ENCODE results near the gene KLHL26. TPM values are rescaled to one million over a fixed set of nuclear protein-coding genes. Genes with fewer than 3 reads are reported as not detected.

The KLHL26 gene
- total and polyA plus RNA-seq, 4 donors = 3.7 to 22.8 (median 14.4) TPM

Small RNA genes within 50 kb of the gene (small RNA-seq; reads per million reads assigned to genes)
- not detected for gene RN7SL155P (ENCODE audit: low replicate concordance)

Other genes starting within 250 kb of the KLHL26 start
- gene LRRC25, start 239.4 kb upstream of the KLHL26 start, total RNA-seq = 1 to 10 TPM; 1.8 to 2.4 TPM
- gene LRRC25, start 239.4 kb upstream of the KLHL26 start, polyA plus RNA-seq (ENCODE audit: insufficient read length in 2 of 2) = 1 to 10 TPM; 1.3 to 1.4 TPM
- 100 to 1,000 TPM in 1 of 2 donors, 10 to 100 TPM in 1; 33.5 to 101 TPM for gene SSBP4, start 217.6 kb upstream of the KLHL26 start, total RNA-seq
- 100 to 1,000 TPM; 154 to 166 TPM for gene SSBP4, start 217.6 kb upstream of the KLHL26 start, polyA plus RNA-seq (ENCODE audit: insufficient read length in 2 of 2)
- 10 to 100 TPM; 51.0 to 100.0 TPM for gene ISYNA1, start 198.9 kb upstream of the KLHL26 start, total RNA-seq
- gene ISYNA1, start 198.9 kb upstream of the KLHL26 start, polyA plus RNA-seq (ENCODE audit: insufficient read length in 2 of 2) = 100 to 1,000 TPM; 127 to 180 TPM
- 1 to 10 TPM; 7.4 to 7.6 TPM for gene ELL, start 115.0 kb upstream of the KLHL26 start, total RNA-seq
- 10 to 100 TPM; 10.1 to 11.6 TPM for gene ELL, start 115.0 kb upstream of the KLHL26 start, polyA plus RNA-seq (ENCODE audit: insufficient read length in 2 of 2)
- gene FKBP8, start 93.5 kb upstream of the KLHL26 start, total RNA-seq = 100 to 1,000 TPM; 115 to 196 TPM
- gene FKBP8, start 93.5 kb upstream of the KLHL26 start, polyA plus RNA-seq (ENCODE audit: insufficient read length in 2 of 2) = 100 to 1,000 TPM; 354 to 364 TPM
- 10 to 100 TPM; 28.0 to 51.1 TPM for gene KXD1, start 79.2 kb upstream of the KLHL26 start, total RNA-seq
- gene KXD1, start 79.2 kb upstream of the KLHL26 start, polyA plus RNA-seq (ENCODE audit: insufficient read length in 2 of 2) = 10 to 100 TPM; 70.2 to 76.0 TPM
- gene UBA52, start 65.2 kb upstream of the KLHL26 start, total RNA-seq = 100 to 1,000 TPM; 660 to 956 TPM
- 100 to 1,000 TPM; 638 to 717 TPM for gene UBA52, start 65.2 kb upstream of the KLHL26 start, polyA plus RNA-seq (ENCODE audit: insufficient read length in 2 of 2)
- gene REX1BD, start 48.2 kb upstream of the KLHL26 start, total RNA-seq = 10 to 100 TPM; 23.7 to 84.5 TPM
- gene REX1BD, start 48.2 kb upstream of the KLHL26 start, polyA plus RNA-seq (ENCODE audit: insufficient read length in 2 of 2) = 10 to 100 TPM; 70.7 to 71.7 TPM
- gene CRLF1, start 30.2 kb upstream of the KLHL26 start, total RNA-seq = 10 to 100 TPM in 1 of 2 donors, 1 to 10 TPM in 1; 3.1 to 13.8 TPM
- 10 to 100 TPM; 14.1 to 27.2 TPM for gene CRLF1, start 30.2 kb upstream of the KLHL26 start, polyA plus RNA-seq (ENCODE audit: insufficient read length in 2 of 2)
- 10 to 100 TPM; 21.4 to 64.1 TPM for gene TMEM59L, start 24.2 kb upstream of the KLHL26 start, total RNA-seq
- 100 to 1,000 TPM; 307 to 353 TPM for gene TMEM59L, start 24.2 kb upstream of the KLHL26 start, polyA plus RNA-seq (ENCODE audit: insufficient read length in 2 of 2)
- 1 to 10 TPM; 5.6 to 7.8 TPM for gene CRTC1, start 46.7 kb downstream of the KLHL26 start, total RNA-seq
- gene CRTC1, start 46.7 kb downstream of the KLHL26 start, polyA plus RNA-seq (ENCODE audit: insufficient read length in 2 of 2) = 10 to 100 TPM; 44.7 to 45.3 TPM
- gene COMP, start 154.3 kb downstream of the KLHL26 start, total RNA-seq = under 1 TPM in 1 of 2 donors, not detected in 1; 0.40 TPM
- gene COMP, start 154.3 kb downstream of the KLHL26 start, polyA plus RNA-seq (ENCODE audit: insufficient read length in 2 of 2) = under 1 TPM; 0.23 to 0.32 TPM
- gene UPF1, start 194.9 kb downstream of the KLHL26 start, total RNA-seq = 10 to 100 TPM; 45.2 to 49.7 TPM
- 10 to 100 TPM; 53.4 to 57.5 TPM for gene UPF1, start 194.9 kb downstream of the KLHL26 start, polyA plus RNA-seq (ENCODE audit: insufficient read length in 2 of 2)

Data from spinal cord (tissue), 4 donors.